Astrocyte (in vitro differentiated cells and primary cell): ENCODE data around the gene SLC52A3. TPM values are rescaled to one million over a fixed set of nuclear protein-coding genes. Genes with fewer than 3 reads are reported as not detected.
"Not testable (repeated sequence)": the region's sequence is repeated elsewhere in the genome, so short reads cannot be mapped to it uniquely, and the experiment has no call there.

Experiments
- DNase-seq: peaks from one replicate; pipeline ENCODE4 v3.0.0-alpha.2; 2010; ENCODE audit warnings: low read depth
- FAIRE-seq: peaks from 2 replicates; lab custom pipeline; 2011; peaks lifted over from hg19 to GRCh38; lab: Jason Lieb, UNC
- H2AFZ ChIP-seq: 2 replicates; pipeline ENCODE4 v1.6.0; 2012; ENCODE audit warnings: low read depth, low read length, inconsistent platforms
- H3K27ac ChIP-seq: 2 replicates; pipeline ENCODE4 v1.5.1; 2011; ENCODE audit warnings: low read depth, low read length, inconsistent platforms
- H3K27me3 ChIP-seq: 2 replicates; pipeline ENCODE4 v1.6.0; 2011; ENCODE audit warnings: low read length, inconsistent platforms; ENCODE audit not compliant: insufficient read depth
- H3K36me3 ChIP-seq: 2 replicates; pipeline ENCODE4 v1.5.1; 2011; ENCODE audit warnings: low read length, inconsistent platforms; ENCODE audit not compliant: insufficient read depth
- H3K4me1 ChIP-seq: 2 replicates; pipeline ENCODE4 v1.5.1; 2011; ENCODE audit warnings: low read length, inconsistent platforms; ENCODE audit not compliant: insufficient read depth
- H3K4me2 ChIP-seq: 2 replicates; pipeline ENCODE4 v1.6.0; 2012; ENCODE audit warnings: low read length, inconsistent platforms
- H3K4me3 ChIP-seq: 2 replicates; pipeline ENCODE4 v1.5.1; 2011; ENCODE audit warnings: low read depth, mild to moderate bottlenecking, low read length, inconsistent platforms; ENCODE audit not compliant: insufficient read depth
- H3K79me2 ChIP-seq: 2 replicates; pipeline ENCODE4 v1.6.0; 2012; ENCODE audit warnings: mild to moderate bottlenecking, low read length, inconsistent platforms; ENCODE audit not compliant: insufficient read depth
- H3K9ac ChIP-seq: 2 replicates; pipeline ENCODE4 v1.6.0; 2012; ENCODE audit warnings: mild to moderate bottlenecking, low read length, inconsistent platforms
- H3K9me3 ChIP-seq: 2 replicates; pipeline ENCODE4 v1.5.1; 2012; ENCODE audit warnings: low read depth, mild to moderate bottlenecking, low read length, inconsistent platforms; ENCODE audit not compliant: insufficient read depth
- H4K20me1 ChIP-seq: 2 replicates; pipeline ENCODE4 v1.6.0; 2012; ENCODE audit warnings: low read length, inconsistent platforms; ENCODE audit not compliant: insufficient read depth
- H3K27ac Mint-ChIP-seq: one replicate; pipeline ENCODE4 v1.8.0; 2021; ENCODE audit warnings: mild to moderate bottlenecking, mixed read lengths; ENCODE audit not compliant: unreplicated experiment
- H3K27me3 Mint-ChIP-seq: one replicate; pipeline ENCODE4 v1.8.0; 2021; ENCODE audit warnings: low read depth, mixed read lengths; ENCODE audit not compliant: unreplicated experiment
- H3K36me3 Mint-ChIP-seq: one replicate; pipeline ENCODE4 v1.8.0; 2021; ENCODE audit warnings: low read depth, mixed read lengths; ENCODE audit not compliant: unreplicated experiment
- H3K4me1 Mint-ChIP-seq: one replicate; pipeline ENCODE4 v1.8.0; 2021; ENCODE audit warnings: low read depth, mixed read lengths; ENCODE audit not compliant: unreplicated experiment
- H3K4me3 Mint-ChIP-seq: one replicate; pipeline ENCODE4 v1.8.0; 2021; ENCODE audit warnings: mild to moderate bottlenecking, moderate library complexity, mixed read lengths; ENCODE audit not compliant: unreplicated experiment
- H3K9me3 Mint-ChIP-seq: one replicate; pipeline ENCODE4 v1.8.0; 2021; ENCODE audit warnings: mild to moderate bottlenecking, mixed read lengths; ENCODE audit not compliant: unreplicated experiment
- CTCF ChIP-seq: IDR thresholded peaks from 2 replicates; pipeline ENCODE4 v1.5.1; 2011; ENCODE audit warnings: low read depth, mild to moderate bottlenecking, inconsistent platforms, low read length, moderate library complexity; ENCODE audit not compliant: insufficient read depth
- EZH2 ChIP-seq: IDR thresholded peaks from 2 replicates; pipeline ENCODE4 v1.6.1; 2012; ENCODE audit warnings: mild to moderate bottlenecking, low read length, inconsistent platforms; ENCODE audit not compliant: insufficient read depth
- total RNA-seq: library from RNA; stranded (reverse); gene quantifications from 2 replicates; pipeline ENCODE4 v1.2.1, GENCODE V29; 2021

The SLC52A3 gene
- total RNA-seq, 1 donor from 2014 or later: 0.09 TPM

GRCh38 chr20:728256-728944 is 39.9 kb downstream of the SLC52A3 start:
- no peaks in the 10 kb centered on the region for H3K4me1 ChIP-seq
- H3K27me3 ChIP-seq: peaks cover 26% of the 10 kb centered on the region
- peak overlapping the region; percentile 54 for H3K4me3 Mint-ChIP-seq
- DNase-seq (peak; percentile 6), FAIRE-seq (no peak)
- H3K27ac Mint-ChIP-seq: no peak overlapping the region
- H3K79me2 ChIP-seq: no peaks in the 10 kb centered on the region
- H3K36me3 ChIP-seq: no peaks in the 10 kb centered on the region
- peak overlapping the region; percentile 56 for H2AFZ ChIP-seq
- H3K9me3 Mint-ChIP-seq: no peaks in the 10 kb centered on the region
- no peaks in the 10 kb centered on the region for H3K36me3 Mint-ChIP-seq
- H3K9me3 ChIP-seq: no peaks in the 10 kb centered on the region
- no peaks in the 10 kb centered on the region for H3K4me1 Mint-ChIP-seq
- no peak overlapping the region for H3K9ac ChIP-seq
- H3K27me3 Mint-ChIP-seq: peaks cover 71% of the 10 kb centered on the region
- no peaks in the 10 kb centered on the region for H4K20me1 ChIP-seq
- H3K4me3 ChIP-seq: peak overlapping the region; percentile 33
- no peak overlapping the region for H3K27ac ChIP-seq
- TF ChIP-seq EZH2: peak; percentile 67
- TF ChIP-seq CTCF: peak; percentile 22
- H3K4me2 ChIP-seq: peak overlapping the region; percentile 73

GRCh38 chr20:726160-726559 is 42.1 kb downstream of the SLC52A3 start:
- no peaks in the 10 kb centered on the region for H3K4me1 ChIP-seq
- no peak overlapping the region for H2AFZ ChIP-seq
- FAIRE-seq: no peak
- no peaks in the 10 kb centered on the region for H3K79me2 ChIP-seq
- H3K4me2 ChIP-seq: no peak overlapping the region
- no peak overlapping the region for H3K27ac ChIP-seq
- no peaks in the 10 kb centered on the region for H4K20me1 ChIP-seq
- H3K36me3 ChIP-seq: no peaks in the 10 kb centered on the region
- TF ChIP-seq CTCF: no peak
- no peak for TF ChIP-seq EZH2
- H3K9ac ChIP-seq: no peak overlapping the region
- Mint-ChIP-seq H3K9me3 (peaks cover 1% of the 10 kb centered on the region), H3K4me3 (peak overlapping the region; percentile 45), H3K27ac (no peak overlapping the region), H3K36me3 (no peaks in the 10 kb centered on the region), H3K4me1 (no peaks in the 10 kb centered on the region), H3K27me3 (peaks cover 75% of the 10 kb centered on the region)
- H3K4me3 ChIP-seq: no peak overlapping the region
- DNase-seq: no peak
- H3K27me3 ChIP-seq: peaks cover 18% of the 10 kb centered on the region
- H3K9me3 ChIP-seq: no peaks in the 10 kb centered on the region

GRCh38 chr20:725491-725890 is 42.8 kb downstream of the SLC52A3 start:
- no peak overlapping the region for H3K9ac ChIP-seq
- H3K9me3 ChIP-seq: no peaks in the 10 kb centered on the region
- Mint-ChIP-seq H3K9me3 (peaks cover 1% of the 10 kb centered on the region), H3K27ac (no peak overlapping the region), H3K4me1 (no peaks in the 10 kb centered on the region), H3K36me3 (no peaks in the 10 kb centered on the region), H3K27me3 (peaks cover 75% of the 10 kb centered on the region), H3K4me3 (no peak overlapping the region)
- H3K79me2 ChIP-seq: no peaks in the 10 kb centered on the region
- H3K4me2 ChIP-seq: no peak overlapping the region
- no peak overlapping the region for H2AFZ ChIP-seq
- H4K20me1 ChIP-seq: no peaks in the 10 kb centered on the region
- FAIRE-seq (no peak), DNase-seq (no peak)
- H3K36me3 ChIP-seq: no peaks in the 10 kb centered on the region
- H3K27ac ChIP-seq: no peak overlapping the region
- H3K27me3 ChIP-seq: peaks cover 18% of the 10 kb centered on the region
- no peaks in the 10 kb centered on the region for H3K4me1 ChIP-seq
- TF ChIP-seq CTCF (no peak), EZH2 (no peak)
- H3K4me3 ChIP-seq: no peak overlapping the region

- not testable (repeated sequence) for FAIRE-seq, DNase-seq, H3K79me2 ChIP-seq, H4K20me1 ChIP-seq, H3K4me3 Mint-ChIP-seq, H3K4me1 Mint-ChIP-seq, H3K9me3 Mint-ChIP-seq, H3K4me3 ChIP-seq, H3K4me2 ChIP-seq, H3K36me3 Mint-ChIP-seq, H3K27ac Mint-ChIP-seq, H2AFZ ChIP-seq, H3K9me3 ChIP-seq, H3K27ac ChIP-seq, H3K36me3 ChIP-seq, H3K9ac ChIP-seq, H3K4me1 ChIP-seq
- peaks cover 18% of the 10 kb centered on the region for H3K27me3 ChIP-seq
- H3K27me3 Mint-ChIP-seq: peaks cover 76% of the 10 kb centered on the region
Observed at GRCh38 chr20:724797-725196, 43.5 kb downstream of the SLC52A3 start.
